ENCODE measurements around the gene ZNRF3. TPM values are rescaled to one million over a fixed set of nuclear protein-coding genes. Genes with fewer than 3 reads are reported as not detected.
A peak's percentile ranks its signal among the peaks of the same experiment; 100 is the strongest.

The ZNRF3 gene
- polyA plus RNA-seq, 3 donors: 29.0 to 33.6 (median 29.6) TPM

GRCh38 chr22:29062286-29062821, 179.0 kb downstream of the ZNRF3 start:
- DNase-seq (ENCODE audit: extremely low read depth in 1 of 11, low read depth in 9 of 11, low spot score in 4 of 11): no peak

GRCh38 chr22:29065468-29066190, 182.3 kb downstream of the ZNRF3 start:
- no peak for DNase-seq (ENCODE audit: extremely low read depth in 1 of 11, low read depth in 9 of 11, low spot score in 4 of 11)

- DNase-seq (ENCODE audit: extremely low read depth in 1 of 11, low read depth in 9 of 11, low spot score in 4 of 11): no peak
These were observed 186.1 kb downstream of the ZNRF3 start for GRCh38 chr22:29069463-29069862.

GRCh38 chr22:29070490-29070889, 187.1 kb downstream of the ZNRF3 start:
- DNase-seq (ENCODE audit: extremely low read depth in 1 of 11, low read depth in 9 of 11, low spot score in 4 of 11): no peak

- no peak for DNase-seq (ENCODE audit: extremely low read depth in 1 of 11, low read depth in 9 of 11, low spot score in 4 of 11)
These were observed 188.1 kb downstream of the ZNRF3 start for GRCh38 chr22:29071261-29072045.

GRCh38 chr22:29072193-29072978, 189.0 kb downstream of the ZNRF3 start:
- peak in 8 of 11 donors; percentile 57 to 83 (median 78) for DNase-seq (ENCODE audit: extremely low read depth in 1 of 11, low read depth in 9 of 11, low spot score in 4 of 11)

- DNase-seq (ENCODE audit: extremely low read depth in 1 of 11, low read depth in 9 of 11, low spot score in 4 of 11): no peak
These were observed 189.7 kb downstream of the ZNRF3 start, which contains the start of gene KREMEN1 for GRCh38 chr22:29072979-29073617. Gene KREMEN1 (plus strand): TSS chr22:29073035. CDS start chr22:29073131, 96 bp downstream.

- DNase-seq (ENCODE audit: extremely low read depth in 1 of 11, low read depth in 9 of 11, low spot score in 4 of 11): peak in 4 of 11 donors; percentile 43 to 64 (median 61)
These were observed 190.4 kb downstream of the ZNRF3 start for GRCh38 chr22:29073618-29074275.

GRCh38 chr22:29074276-29074772, 191.0 kb downstream of the ZNRF3 start:
- DNase-seq (ENCODE audit: extremely low read depth in 1 of 11, low read depth in 9 of 11, low spot score in 4 of 11): no peak

GRCh38 chr22:29078036-29078868, 194.9 kb downstream of the ZNRF3 start:
- no peak for DNase-seq (ENCODE audit: extremely low read depth in 1 of 11, low read depth in 9 of 11, low spot score in 4 of 11)

- DNase-seq (ENCODE audit: extremely low read depth in 1 of 11, low read depth in 9 of 11, low spot score in 4 of 11): no peak
These were observed 195.5 kb downstream of the ZNRF3 start for GRCh38 chr22:29078869-29079207.

GRCh38 chr22:29079218-29079901, 196.0 kb downstream of the ZNRF3 start:
- no peak for DNase-seq (ENCODE audit: extremely low read depth in 1 of 11, low read depth in 9 of 11, low spot score in 4 of 11)

GRCh38 chr22:29080106-29080975, 197.0 kb downstream of the ZNRF3 start:
- no peak for DNase-seq (ENCODE audit: extremely low read depth in 1 of 11, low read depth in 9 of 11, low spot score in 4 of 11)

GRCh38 chr22:29081517-29082236, 198.3 kb downstream of the ZNRF3 start:
- DNase-seq (ENCODE audit: extremely low read depth in 1 of 11, low read depth in 9 of 11, low spot score in 4 of 11): no peak

GRCh38 chr22:29082826-29083545, 199.6 kb downstream of the ZNRF3 start:
- DNase-seq (ENCODE audit: extremely low read depth in 1 of 11, low read depth in 9 of 11, low spot score in 4 of 11): no peak
